NCI-H510A treated with DMSO at 0.1 percent for 48 hours (cell line): ENCODE measurements around the gene IPO9.
A peak's percentile ranks its signal among the peaks of the same experiment; 100 is the strongest.

Experiments
- DNase-seq: peaks from one replicate; lab custom pipeline; 2025; lab: John Stamatoyannopoulos, UW

The IPO9 gene

DNA sequence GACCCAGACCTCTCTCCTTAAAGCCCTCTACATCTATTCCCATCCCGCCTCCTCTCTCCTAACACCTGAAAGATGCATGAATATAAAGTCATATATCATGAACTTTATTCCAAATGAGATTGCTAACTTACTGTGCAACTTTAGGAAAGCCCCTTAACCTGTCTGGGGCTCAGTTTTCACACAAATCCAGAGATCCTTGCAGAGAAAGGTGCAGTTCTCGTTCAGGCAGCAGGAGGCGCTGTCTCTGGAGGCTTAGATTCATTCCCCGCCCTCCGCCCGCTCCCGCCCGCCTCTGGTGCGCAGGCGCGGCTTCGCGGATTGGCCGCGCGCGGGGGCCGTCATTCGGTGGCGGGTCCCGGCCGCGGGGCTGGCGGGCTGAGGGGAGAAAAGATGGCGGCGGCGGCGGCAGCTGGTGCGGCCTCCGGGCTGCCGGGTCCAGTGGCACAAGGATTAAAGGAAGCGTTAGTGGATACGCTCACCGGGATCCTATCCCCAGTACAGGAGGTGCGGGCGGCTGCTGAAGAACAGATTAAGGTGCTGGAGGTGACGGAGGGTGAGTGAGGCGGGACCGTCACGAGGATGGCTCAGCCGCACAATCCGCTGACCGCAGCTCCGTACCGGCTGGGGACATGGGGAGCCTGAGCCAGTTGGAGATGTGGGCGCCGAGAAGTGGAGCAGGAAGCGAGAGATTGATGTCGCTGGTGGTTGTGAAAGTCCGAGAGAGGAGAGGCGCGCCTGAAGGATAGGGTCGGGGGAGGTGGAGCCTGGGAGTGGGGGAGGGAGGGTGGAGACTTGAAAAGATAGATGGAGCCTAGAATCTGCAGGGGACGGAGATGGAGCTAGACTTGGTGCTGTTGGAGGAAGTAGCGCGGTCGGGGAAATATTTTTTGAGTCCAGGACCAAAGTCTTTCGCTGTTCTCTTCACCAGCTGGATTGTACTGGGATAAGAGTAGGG is at the start of gene IPO9:
Gene IPO9 (plus strand): TSS at position 338 of the 955 bp plus-strand sequence. CDS start 53 bp downstream, at position 391.
- peak; percentile 89 for DNase-seq

DNA sequence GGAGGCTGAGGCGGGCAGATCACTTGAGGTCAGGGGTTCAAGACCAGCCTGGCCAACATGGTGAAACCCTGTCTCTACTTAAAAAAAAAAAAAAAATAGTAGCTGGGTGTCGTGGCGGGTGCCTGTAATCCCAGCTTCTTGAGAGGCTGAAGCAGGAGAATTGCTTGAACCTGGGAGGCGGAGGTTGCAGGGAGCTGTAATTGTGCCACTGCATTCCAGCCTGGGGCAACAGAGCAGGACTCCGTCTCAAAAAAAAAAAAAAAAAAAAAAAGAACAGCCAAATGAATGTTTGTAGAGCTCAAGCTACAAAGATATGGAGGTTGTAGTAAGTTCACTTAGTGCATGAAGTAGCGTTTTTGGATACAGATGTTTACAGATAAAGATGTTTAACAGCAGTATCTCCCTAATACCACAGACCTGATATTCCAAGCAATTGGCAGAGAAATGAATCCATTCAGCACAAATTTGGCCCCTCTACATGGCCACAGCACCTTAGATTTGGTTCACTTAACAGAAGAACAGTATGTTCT is 49.5 kb upstream of the IPO9 start:
- DNase-seq, result no peak

DNA sequence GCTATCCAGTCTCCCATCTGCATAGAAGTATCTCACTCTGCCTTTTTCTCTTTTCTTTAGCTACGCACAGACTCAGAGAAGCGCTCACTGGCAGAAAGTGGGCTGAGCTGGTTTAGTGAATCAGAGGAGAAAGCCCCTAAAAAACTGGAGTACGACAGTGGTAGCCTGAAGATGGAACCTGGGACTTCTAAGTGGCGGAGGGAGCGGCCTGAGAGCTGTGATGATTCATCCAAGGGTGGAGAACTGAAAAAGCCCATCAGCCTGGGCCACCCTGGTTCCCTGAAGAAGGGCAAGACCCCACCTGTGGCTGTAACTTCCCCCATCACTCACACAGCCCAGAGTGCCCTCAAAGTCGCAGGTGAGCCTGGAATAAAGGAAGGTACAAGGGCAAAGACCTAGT is 48.0 kb upstream of the IPO9 start:
- no peak for DNase-seq

DNA sequence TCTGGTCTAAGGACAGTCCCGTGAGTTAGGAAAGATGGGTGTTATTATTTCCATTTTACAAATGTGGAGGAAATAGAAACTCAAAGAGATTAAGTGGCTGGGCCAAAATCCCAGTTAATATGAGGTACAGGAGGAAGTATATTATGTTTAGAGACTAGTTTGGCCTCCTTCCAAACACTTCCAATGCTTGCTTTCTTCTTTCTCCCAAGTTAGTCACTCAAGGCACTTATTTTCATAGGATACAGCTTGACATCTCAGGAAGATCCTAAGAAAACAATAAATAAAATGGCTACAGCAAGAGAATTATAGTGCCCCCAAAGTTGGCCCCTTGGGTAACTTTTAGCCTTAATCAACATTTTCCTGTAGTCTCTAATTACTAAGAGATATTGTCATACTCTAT is 47.5 kb upstream of the IPO9 start:
- DNase-seq, result no peak

DNA sequence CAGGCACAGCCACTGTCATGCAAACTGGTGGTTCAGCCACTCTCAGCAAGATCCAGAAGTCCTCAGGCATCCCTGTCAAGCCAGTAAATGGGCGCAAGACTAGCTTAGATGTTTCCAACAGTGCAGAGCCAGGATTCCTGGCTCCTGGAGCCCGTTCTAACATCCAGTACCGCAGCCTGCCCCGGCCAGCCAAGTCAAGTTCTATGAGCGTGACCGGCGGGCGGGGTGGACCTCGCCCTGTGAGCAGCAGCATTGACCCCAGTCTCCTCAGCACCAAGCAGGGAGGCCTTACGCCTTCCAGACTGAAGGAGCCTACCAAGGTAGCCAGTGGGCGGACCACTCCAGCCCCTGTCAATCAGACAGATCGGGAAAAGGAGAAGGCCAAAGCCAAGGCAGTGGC is 46.6 kb upstream of the IPO9 start:
- no peak for DNase-seq

DNA sequence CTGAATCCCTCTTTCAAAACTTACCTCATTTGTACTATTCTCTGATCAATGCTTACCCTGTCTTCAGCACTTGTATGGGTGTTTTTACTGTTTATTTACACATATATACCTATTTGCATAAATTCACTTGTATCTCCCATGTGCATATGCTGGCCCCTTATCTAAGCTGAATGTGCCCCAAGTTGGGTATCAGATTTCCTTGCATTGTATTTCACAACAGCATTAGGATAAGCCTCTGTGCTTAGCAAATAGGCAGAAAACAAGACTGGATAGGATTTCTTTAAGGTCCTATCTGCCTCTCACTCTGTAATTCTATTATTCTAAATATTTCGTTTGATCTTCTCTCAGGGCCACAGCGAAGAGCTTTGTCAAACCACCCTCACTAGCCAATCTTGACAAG is 45.9 kb upstream of the IPO9 start:
- no peak for DNase-seq

DNA sequence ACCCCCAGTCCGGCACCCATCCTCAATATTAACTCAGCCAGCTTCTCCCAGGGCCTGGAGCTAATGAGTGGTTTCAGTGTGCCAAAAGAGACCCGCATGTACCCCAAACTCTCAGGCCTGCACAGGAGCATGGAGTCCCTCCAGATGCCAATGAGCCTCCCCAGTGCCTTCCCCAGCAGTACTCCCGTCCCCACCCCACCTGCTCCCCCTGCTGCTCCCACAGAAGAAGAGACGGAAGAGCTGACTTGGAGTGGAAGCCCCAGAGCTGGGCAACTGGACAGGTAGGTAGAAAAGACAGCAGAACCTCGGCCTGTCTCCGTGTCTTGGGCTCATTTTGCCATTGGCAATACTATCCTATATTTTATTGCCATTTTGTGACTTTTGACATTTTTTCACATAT is 45.4 kb upstream of the IPO9 start:
- no peak for DNase-seq

DNA sequence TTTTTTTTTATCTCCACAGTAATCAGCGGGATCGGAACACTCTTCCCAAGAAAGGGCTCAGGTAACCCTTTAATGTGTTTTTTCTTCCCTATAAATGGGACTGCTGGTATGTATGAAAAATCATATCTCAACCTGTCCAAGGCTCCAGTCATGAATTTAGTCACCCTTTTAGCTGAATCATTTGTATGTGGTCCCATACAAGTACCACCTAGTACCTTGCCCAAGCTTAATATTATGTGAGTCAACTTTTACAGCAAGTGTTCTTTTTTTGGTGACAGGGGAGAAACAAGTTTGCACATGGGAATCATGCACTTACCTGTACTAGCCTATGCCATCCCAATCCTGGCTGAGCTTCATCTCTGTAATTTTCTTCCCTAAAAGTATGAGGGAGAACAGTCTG is 43.7 kb upstream of the IPO9 start:
- DNase-seq, result no peak

DNA sequence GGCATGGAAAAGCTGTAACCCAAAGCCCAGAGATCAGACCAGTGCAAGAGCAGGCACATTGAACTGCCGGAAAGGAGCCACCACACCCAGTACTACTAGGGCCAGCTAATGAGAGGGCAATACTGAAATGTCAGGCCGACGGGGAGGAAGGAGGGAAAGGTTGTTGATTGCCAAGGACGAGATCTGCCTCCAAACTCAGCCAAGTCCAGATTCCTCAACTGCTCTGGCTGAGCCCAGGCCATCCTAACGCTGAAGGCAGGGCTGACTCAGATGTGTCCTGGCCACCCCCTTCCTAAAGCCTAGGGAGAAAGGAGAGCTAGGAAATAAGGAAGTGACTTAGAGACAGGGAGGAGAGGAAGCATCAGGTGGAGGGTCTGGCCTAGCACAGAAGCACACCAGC is 42.1 kb upstream of the IPO9 start:
- DNase-seq, result no peak

DNA sequence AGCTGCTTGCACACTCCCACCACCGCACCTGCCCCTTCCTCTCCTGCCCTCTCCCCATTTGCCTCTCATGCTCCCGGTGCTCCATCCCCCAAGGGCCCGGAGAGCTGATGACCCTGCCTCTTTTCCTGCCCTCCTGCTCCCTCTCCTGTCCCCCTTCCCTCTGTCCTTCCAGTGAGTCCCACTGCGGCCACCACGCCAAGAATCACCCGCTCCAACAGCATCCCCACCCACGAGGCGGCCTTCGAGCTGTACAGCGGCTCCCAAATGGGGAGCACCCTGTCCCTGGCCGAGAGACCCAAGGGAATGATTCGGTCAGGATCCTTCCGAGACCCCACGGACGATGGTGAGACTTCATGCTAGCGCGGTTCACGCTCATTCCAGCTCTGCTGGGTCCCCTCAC is 40.7 kb upstream of the IPO9 start:
- DNase-seq, result no peak

DNA sequence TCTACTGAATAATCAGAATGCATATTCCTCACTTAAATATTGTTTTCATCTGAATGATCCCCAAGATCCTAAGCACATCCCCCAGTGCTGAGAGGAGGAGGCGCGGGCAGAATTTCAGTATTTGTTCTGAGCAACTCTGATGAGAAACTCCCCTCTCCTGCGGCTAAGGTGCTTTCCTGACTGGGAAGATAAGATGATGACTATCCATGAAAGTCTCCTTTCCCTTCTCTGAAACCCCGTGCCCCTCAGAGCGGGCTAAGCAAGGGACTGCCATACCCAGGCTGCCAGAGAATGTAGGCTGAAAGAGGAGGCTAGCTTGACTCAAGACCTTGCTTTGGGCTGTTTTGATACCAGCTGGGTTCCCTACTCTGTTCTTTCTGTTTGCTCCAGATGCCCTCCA is 39.7 kb upstream of the IPO9 start:
- DNase-seq, result no peak

DNA sequence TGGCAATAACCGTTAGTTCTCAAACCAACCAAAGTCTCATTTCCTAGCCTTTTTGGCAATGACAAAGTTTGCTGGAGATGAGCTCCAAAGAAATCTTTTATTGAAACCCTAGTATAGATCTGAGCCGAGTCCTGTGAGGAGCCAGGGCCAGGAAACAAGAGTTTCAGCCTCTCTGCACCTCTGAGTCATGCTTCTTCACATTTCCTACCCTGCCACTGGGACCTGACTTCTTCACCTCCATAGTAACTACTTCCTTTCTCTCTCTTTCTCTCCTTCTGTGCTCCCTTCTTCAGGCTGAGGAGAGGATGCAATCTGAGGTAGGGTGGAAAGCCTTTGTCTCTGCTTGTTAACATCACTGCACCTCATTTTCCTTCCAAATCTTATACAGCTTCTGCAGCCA is 38.7 kb upstream of the IPO9 start:
- no peak for DNase-seq

DNA sequence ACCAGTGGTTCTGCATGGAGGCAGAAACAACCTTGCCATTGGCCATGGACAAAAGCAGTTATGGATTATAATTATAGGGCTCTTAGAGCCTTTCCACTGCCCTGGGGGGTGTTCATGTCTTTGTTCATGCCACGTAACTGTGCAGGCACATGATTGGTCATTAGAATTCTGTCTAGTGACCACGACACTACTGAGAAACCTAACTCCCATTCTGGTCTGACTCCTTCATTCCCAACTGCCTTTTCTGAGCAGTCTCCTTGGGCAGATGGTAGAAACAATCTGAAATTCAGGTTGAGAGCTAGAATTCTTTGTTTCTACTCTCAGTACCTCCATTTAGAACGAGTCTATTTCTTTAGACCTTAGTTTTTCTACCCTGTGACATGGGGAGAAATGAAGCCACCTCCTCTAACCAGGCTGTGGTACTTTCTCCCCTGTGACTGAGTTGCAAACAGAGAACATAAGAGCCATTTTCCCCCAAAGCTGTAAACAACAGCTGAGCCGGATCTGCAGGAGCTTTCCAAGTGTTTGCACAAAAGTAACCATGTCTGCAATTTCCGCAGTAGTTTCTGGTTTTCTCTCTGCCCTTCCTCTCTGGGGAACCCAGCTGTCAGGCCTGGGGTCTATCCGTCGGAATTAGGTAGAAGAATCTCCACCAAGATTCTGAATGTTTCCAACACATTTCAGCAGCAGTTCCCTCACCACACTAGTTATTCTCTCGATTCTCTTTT is 37.7 kb upstream of the IPO9 start:
- peak; percentile 35 for DNase-seq

DNA sequence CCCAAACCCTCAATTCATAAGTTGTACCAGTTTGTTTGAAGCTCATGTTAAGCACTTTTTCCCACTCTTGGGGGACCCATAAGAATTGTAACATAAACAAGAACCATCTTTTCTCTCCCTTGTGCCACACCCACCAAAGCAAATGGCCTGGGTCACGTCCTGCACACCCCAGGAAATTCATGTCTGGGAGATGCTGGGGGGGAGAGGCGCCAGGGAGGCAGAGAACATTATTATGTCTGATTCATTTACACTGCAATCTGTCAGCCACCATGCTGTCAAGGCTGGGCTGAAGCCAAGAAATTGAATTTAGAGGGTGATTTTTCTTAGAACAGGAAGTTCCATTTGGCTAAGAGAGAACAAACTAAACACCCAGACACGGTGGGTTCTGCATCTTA is 37.2 kb upstream of the IPO9 start:
- DNase-seq, result no peak

DNA sequence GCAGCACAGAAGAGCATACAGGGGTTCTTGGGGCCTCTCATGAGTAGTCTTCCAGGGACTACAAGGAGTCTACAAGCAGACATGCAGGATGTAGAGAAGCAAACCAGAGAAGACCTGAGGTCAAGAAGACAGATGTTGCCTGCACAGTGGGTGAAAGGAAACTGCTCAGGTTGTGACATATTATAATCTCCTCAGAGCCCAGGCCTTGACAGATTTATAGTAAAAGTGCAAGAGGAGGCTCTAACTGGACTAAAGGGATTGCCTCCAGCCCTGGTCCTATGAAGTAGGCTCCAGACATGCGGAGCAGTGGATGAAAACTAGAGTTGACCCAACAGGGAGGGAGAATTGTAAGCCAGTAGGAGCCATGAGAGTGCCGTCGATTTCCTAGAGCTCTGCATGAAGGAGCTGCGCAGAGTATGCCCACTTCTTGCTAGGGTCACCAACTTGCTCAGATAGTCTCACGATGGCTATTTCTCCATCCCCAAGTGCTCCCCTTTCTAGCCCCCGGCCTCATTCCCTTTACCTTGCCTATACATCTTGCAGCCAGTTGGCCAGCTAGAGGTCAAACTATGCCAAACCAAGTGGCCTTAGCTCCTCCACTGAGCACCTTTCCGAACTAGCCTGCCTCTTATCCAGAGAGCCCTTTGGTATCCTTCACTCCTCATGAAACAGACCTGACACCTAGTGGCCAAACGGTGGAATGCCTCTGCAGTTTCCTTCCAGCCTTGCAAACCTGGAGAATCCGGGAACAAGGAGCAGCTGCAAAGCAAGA is 36.2 kb upstream of the IPO9 start:
- peak; percentile 90 for DNase-seq

DNA sequence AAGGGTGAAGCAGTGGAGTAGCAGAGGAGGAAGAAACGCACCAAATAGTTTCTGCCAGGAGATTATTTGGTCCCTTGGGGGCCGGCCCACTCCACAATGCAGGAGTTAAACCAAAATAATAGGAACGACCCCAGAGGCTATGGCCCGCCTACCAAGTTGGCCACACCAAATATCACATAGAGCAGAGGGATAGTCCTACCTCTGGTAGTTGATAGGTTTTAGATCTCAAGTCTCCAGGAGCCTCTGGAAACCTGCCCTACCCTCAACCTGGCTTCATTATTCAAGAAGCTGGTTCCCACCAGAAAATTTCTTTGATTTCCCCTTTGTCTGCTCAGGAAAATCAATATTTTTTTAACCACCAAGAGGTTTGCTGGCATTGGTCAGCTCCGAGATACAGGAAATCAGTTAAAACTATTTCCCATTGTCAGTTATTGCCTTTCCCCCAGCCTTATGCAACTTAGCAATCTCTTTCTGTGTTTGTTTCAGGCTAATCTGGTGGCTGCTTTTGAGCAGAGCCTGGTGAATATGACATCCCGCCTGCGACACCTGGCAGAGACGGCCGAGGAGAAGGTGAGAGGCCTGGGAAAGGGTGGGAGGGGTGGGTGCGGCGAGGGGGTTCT is 35.5 kb upstream of the IPO9 start:
- no peak for DNase-seq

DNA sequence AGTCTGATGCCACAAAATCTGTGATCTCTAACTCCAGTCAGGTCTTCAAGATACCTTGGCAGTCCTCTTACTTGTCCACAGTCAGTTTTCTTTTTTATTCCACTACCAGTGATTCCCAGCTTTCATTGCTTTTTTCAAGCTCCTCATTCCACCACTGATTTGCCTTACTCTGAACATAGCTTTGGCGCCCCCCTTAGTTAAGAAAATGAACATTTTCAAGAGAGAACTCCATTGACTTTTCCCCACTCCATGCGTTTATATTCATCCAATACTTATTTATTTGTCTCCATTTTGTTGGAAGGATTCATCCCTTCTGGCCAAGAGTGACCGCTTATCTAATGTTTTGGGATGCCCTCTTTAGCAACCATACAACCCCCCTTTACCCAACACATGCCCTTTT is 33.9 kb upstream of the IPO9 start:
- no peak for DNase-seq

DNA sequence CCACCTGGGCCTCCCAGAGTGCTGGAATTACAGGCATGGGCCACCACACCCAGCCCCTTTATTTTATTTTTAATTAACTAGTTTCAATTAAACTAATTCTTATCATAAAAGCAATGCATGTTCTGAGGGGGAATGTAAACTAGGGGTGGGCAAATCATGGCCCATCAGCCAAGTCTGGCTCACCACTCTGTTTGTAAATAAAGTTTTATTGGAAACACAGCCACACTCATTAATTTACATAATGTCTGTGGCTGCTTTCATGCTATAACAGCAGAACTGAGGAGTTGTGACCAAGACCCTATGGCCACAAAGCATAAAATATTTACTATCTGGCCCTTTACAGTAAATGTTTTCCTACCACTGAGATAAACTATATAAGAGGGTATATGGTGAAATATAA is 28.7 kb upstream of the IPO9 start:
- DNase-seq, result no peak

DNA sequence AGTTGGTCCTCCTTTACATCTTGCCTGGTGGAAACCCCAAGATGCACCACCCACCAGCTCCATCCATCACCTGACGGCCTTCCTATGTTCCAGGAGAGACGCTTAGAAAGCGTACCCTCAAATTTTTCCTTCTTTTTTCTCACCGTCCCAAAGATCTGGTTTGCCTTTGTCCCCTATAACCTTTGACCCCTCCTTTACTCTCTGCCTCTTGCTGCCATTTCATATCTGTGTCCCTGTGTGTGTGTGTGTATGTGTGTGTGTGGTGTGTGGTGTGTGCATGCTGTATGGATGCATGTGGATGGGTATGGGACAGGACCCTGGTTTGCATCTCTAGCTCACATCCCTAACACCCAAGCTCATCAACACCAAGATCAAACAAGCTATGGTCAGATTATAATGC is 22.2 kb upstream of the IPO9 start:
- DNase-seq, result no peak

DNA sequence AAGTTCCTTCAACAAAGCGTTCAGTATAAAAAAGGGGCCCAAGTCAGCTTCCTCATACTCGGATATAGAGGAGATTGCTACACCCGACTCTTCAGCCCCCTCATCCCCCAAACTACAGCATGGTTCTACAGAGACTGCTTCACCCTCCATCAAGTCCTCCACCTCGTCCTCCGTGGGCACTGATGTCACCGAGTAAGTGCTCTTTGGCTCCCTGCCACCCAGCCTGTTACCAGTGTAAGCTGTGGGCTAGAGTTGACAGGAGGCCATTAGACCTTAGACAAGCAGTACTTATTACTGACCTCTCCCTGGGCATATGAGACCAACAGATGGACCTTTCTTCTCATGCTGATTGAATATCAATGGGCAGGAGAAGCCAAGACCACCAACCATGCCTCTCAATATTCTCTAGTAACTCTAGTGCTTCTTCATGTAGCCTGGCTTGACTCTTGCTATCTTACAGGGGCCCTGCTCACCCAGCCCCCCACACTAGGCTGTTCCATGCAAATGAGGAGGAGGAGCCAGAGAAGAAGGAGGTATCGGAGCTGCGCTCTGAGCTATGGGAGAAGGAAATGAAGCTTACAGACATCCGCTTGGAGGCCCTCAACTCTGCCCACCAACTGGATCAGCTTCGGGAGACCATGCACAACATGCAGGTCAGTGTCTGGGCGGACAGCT is 20.9 kb upstream of the IPO9 start:
- DNase-seq, result no peak

DNA sequence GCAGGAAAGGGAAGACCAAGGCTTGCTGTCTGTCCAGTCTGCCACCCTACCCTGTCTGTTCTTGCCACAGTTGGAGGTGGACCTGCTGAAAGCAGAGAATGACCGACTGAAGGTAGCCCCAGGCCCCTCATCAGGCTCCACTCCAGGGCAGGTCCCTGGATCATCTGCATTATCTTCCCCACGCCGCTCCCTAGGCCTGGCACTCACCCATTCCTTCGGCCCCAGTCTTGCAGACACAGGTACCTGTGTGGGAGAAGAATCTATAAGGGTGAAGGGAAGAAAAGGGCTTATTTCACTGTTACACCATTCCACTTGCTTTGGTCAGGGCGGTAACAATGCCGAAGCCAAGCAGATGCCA is 20.3 kb upstream of the IPO9 start:
- no peak for DNase-seq
